Ectodermal cell (in vitro differentiated cells): ENCODE results near the gene LAMTOR4.
"Not testable (repeated sequence)": the region's sequence is repeated elsewhere in the genome, so short reads cannot be mapped to it uniquely, and the experiment has no call there.

ENCODE experiments used
- H3K27ac ChIP-seq: 2 replicates; pipeline ENCODE4 v1.7.0; 2013; ENCODE audit warnings: mild to moderate bottlenecking, low read depth, low read length; ENCODE audit not compliant: insufficient read depth, poor library complexity, severe bottlenecking
- H3K27me3 ChIP-seq: 2 replicates; pipeline ENCODE4 v1.7.0; 2013; ENCODE audit warnings: mild to moderate bottlenecking, low read length; ENCODE audit not compliant: insufficient read depth, control insufficient read depth, poor library complexity, severe bottlenecking
- H3K36me3 ChIP-seq: one replicate; pipeline ENCODE4 v1.7.0; 2013; ENCODE audit warnings: low read length; ENCODE audit not compliant: control insufficient read depth, insufficient read depth
- H3K4me1 ChIP-seq: one replicate; pipeline ENCODE4 v1.7.0; 2013; ENCODE audit warnings: low read length; ENCODE audit not compliant: control insufficient read depth, insufficient read depth
- H3K4me3 ChIP-seq: 2 replicates; pipeline ENCODE4 v1.7.0; 2013; ENCODE audit warnings: low read depth, low read length, control low read depth; ENCODE audit not compliant: insufficient read depth
- H3K9me3 ChIP-seq: 2 replicates; pipeline ENCODE4 v1.7.0; 2013; ENCODE audit warnings: mild to moderate bottlenecking, low read length, moderate library complexity; ENCODE audit not compliant: control insufficient read depth
- WGBS, 2 experiments: methylation state at CpG; one replicate each; pipeline ENCODE4 v1.1.7; 2013; ENCODE audit warnings: missing lambda C conversion rate in 2 of 2; 5-methylcytosine and 5-hydroxymethylcytosine counted together

LAMTOR4 gene

DNA sequence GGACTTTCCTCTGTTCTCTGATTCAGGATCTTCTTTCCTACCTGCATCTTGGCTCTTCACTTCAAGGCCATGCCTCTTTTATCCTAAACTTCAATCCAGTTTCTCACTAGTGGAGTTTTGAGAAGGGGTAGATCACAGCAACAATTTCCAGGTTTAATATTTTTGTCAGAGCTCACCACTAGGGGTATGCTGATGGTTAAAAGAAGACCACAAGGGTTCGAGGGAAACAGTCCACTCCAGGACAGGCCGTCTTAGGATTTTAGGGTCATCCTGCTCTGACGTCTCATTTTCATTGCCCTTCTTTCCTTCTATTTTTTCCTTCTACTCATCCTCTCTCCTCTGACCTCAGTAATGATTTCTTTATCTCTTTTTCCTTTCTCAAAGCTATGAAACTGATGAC lies 40.3 kb downstream of the LAMTOR4 start:
- H3K36me3 ChIP-seq, result no peaks in the 10 kb centered on the region
- H3K4me1 ChIP-seq, result no peaks in the 10 kb centered on the region
- no peaks in the 10 kb centered on the region for H3K9me3 ChIP-seq
- H3K27me3 ChIP-seq, result no peaks in the 10 kb centered on the region
- no peak overlapping the region for H3K27ac ChIP-seq
- 91 to 92% methylated on average over 3 of the region's 3 CpGs for WGBS, 2 experiments
- no peak overlapping the region for H3K4me3 ChIP-seq

- no peaks in the 10 kb centered on the region for H3K9me3 ChIP-seq
- H3K4me1 ChIP-seq, result no peaks in the 10 kb centered on the region
- WGBS, 2 experiments, result 82 to 89% methylated on average over 4 of the region's 4 CpGs
- H3K4me3 ChIP-seq, result no peak overlapping the region
- H3K36me3 ChIP-seq, result no peaks in the 10 kb centered on the region
- H3K27me3 ChIP-seq, result no peaks in the 10 kb centered on the region
- H3K27ac ChIP-seq, result no peak overlapping the region
These were observed 41.5 kb downstream of the LAMTOR4 start for GRCh38 chr7:100190048-100190711.

GRCh38 chr7:100191775-100192174 lies 43.1 kb downstream of the LAMTOR4 start:
- 89% methylated on average over 2 of the region's 2 CpGs for WGBS, 2 experiments
- H3K9me3 ChIP-seq, result no peaks in the 10 kb centered on the region
- H3K27ac ChIP-seq, result no peak overlapping the region
- H3K36me3 ChIP-seq, result no peaks in the 10 kb centered on the region
- no peak overlapping the region for H3K4me3 ChIP-seq
- no peaks in the 10 kb centered on the region for H3K27me3 ChIP-seq
- H3K4me1 ChIP-seq, result no peaks in the 10 kb centered on the region

GRCh38 chr7:100192281-100192862 lies 43.7 kb downstream of the LAMTOR4 start:
- not testable (repeated sequence) for H3K4me1 ChIP-seq, H3K27ac ChIP-seq, H3K9me3 ChIP-seq, H3K27me3 ChIP-seq, H3K4me3 ChIP-seq, H3K36me3 ChIP-seq
- 85 to 94% methylated on average over 6 of the region's 6 CpGs for WGBS, 2 experiments

GRCh38 chr7:100192969-100193368 lies 44.3 kb downstream of the LAMTOR4 start:
- H3K4me3 ChIP-seq, result no peak overlapping the region
- H3K9me3 ChIP-seq, result no peaks in the 10 kb centered on the region
- H3K36me3 ChIP-seq, result no peaks in the 10 kb centered on the region
- no peaks in the 10 kb centered on the region for H3K27me3 ChIP-seq
- no peaks in the 10 kb centered on the region for H3K4me1 ChIP-seq
- H3K27ac ChIP-seq, result no peak overlapping the region
- 77 to 84% methylated on average over 3 of the region's 3 CpGs for WGBS, 2 experiments

DNA sequence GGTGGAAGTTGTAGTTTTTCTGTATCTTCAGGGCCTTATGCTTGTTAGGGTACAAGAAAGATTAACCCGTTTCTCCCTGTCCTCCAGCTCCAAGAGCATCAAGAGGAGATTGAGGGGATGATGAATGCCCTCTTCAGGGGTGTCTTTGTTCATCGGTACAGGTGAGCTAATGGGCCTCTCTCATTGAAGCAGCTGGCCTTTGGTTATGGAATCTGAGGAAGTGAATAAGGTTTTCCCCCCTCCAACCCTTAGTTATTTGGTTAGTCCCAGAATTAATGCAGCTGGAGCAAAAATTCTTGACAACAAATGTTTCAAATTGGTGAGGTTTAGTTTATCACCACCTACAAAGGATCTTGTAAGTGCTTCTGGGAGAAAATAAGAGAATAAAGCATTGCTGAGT lies 46.5 kb downstream of the LAMTOR4 start:
- no peaks in the 10 kb centered on the region for H3K36me3 ChIP-seq
- no peaks in the 10 kb centered on the region for H3K9me3 ChIP-seq
- H3K4me3 ChIP-seq, result no peak overlapping the region
- H3K27me3 ChIP-seq, result no peaks in the 10 kb centered on the region
- no peak overlapping the region for H3K27ac ChIP-seq
- WGBS, 2 experiments, result 76 to 94% methylated on average over 2 of the region's 2 CpGs
- no peaks in the 10 kb centered on the region for H3K4me1 ChIP-seq

- H3K36me3 ChIP-seq, H3K4me1 ChIP-seq, H3K9me3 ChIP-seq, H3K27me3 ChIP-seq, H3K4me3 ChIP-seq, H3K27ac ChIP-seq: not testable (repeated sequence)
- WGBS, 2 experiments, result 89 to 96% methylated on average over 5 to 6 of the region's 6 CpGs
These were observed 47.2 kb downstream of the LAMTOR4 start for GRCh38 chr7:100195901-100196322.

GRCh38 chr7:100198266-100198665 lies 49.5 kb downstream of the LAMTOR4 start:
- Histone ChIP-seq H3K27ac (no peak overlapping the region), H3K4me1 (no peaks in the 10 kb centered on the region), H3K9me3 (no peaks in the 10 kb centered on the region), H3K36me3 (no peaks in the 10 kb centered on the region), H3K4me3 (no peak overlapping the region), H3K27me3 (no peaks in the 10 kb centered on the region)
- 91 to 97% methylated on average over 9 to 10 of the region's 10 CpGs for WGBS, 2 experiments

GRCh38 chr7:100200693-100201092 lies 52.0 kb downstream of the LAMTOR4 start:
- H3K36me3 ChIP-seq, result no peaks in the 10 kb centered on the region
- H3K9me3 ChIP-seq, result no peaks in the 10 kb centered on the region
- H3K27me3 ChIP-seq, result no peaks in the 10 kb centered on the region
- H3K4me3 ChIP-seq, result no peak overlapping the region
- 90 to 91% methylated on average over 11 of the region's 11 CpGs for WGBS, 2 experiments
- peaks cover 6% of the 10 kb centered on the region for H3K4me1 ChIP-seq
- H3K27ac ChIP-seq, result no peak overlapping the region
